Posterior cingulate gyrus (tissue), 11 donors: ENCODE measurements around the gene MXRA7.
A peak's percentile ranks its signal among the peaks of the same experiment; 100 is the strongest.

Source experiments
- DNase-seq, 10 donors: peaks; one replicate each; pipeline versions ENCODE4 v3.0.0 to v3.0.0-alpha.2; 2020 to 2021; ENCODE audit warnings: mixed read lengths in 3 of 10
- intact Hi-C: fragments of 100-400 bp; cut with DNase I; formaldehyde crosslinking; loops from one replicate; pipeline ENCODE4 v1.15.1; 2023

MXRA7 gene

DNA sequence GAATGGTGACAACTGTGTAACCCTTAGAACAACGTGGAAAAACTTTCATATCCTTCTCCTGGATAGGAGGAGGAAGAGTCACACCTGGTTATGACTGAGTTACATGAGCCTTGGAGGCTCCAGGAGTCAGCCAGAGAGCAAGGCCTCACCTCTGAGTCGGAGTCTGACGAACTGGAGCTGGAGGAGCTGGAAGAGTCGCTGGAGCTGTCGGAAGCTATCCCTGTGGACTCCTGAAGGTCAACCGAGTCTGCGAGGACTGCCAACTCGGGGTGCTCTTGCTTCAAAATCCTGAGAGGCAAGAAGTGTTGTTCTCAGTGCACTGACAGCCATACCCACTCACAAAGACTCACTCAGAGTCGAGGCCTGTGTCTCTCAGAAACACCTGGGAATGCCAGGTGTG, 9.4 kb upstream of the MXRA7 start:
- no peak for DNase-seq
- intact Hi-C loops: no loop called here

DNA sequence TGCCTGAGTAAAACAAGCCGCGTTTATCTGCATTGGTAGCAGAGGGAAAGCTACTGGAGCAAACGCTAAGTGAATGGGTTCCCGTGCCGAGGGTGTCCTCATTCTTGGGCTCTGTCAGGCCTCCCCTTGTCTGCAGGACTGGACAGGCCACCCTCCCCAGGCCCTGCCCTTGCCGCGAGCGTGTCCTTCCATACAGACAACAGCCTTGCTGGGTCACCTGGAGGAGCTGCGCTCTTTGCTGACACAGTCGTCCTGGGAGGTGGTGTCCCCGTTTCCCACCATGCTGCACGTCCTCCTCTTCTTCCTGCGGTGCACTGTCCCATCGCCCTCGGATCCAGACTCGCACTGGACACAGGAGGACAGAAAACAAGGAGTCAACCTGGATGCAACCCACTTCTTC, 7.8 kb upstream of the MXRA7 start:
- DNase-seq: peak in 1 of 10 donors; percentile 52
- intact Hi-C loops: loop anchor here (10.0 kb wide), 1 partner anchor 164 kb away; no protein-coding TSS in a partner anchor

DNA sequence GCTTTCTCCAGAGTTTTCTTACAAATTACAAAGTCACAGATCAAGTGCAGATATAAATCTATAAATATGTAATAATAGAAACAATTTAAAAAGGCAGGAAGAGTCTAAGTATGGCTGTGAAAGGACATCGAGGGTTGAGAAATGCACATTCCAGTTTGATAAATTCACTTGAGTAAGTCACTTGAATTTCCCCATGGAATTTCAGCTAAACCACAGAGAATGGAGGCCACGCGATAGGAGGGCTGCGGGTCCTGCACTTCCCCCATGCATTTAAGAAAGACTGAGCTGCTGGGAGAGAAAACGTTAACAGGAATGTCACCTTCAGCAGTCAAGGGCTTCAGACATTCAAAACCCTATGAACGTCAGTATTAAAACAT, 6.1 kb upstream of the MXRA7 start:
- no peak for DNase-seq
- intact Hi-C loops: loop anchor here (10.0 kb wide), 1 partner anchor 162 kb away; no protein-coding TSS in a partner anchor

DNA sequence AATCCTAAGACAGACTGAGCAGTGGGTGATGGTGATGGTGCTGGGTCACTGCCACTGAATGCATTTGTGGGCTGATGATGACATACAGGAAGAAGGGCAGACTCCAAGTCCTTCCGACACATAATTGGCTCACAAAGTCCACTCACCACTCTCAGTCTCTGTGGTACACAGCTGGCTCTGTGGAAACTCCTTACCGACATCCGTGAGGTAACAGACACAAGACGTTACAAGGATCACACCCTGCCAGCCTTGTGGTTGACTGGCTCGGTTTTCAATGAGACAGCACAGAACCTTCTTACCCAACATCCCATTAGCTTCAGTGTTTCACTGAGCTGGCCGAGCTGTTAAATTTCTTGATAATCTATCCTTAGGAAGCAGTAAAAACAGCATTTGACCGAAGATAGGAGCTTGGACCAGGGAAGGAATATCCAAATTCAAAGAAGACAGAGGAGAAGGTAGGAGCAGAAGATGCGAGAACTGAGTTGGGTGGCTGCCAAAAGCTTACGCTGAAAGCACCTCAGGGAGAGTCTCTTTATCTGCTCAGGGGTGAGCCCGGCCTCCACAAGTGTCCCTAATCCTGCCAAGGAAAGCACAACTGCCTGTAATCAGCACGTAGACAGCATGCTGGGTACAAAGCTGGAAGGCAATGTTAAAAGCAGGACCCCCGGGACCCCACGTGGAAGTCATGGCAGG, 5.5 kb upstream of the MXRA7 start:
- peak in 3 of 10 donors; percentile 42 to 60 (median 54) for DNase-seq
- intact Hi-C loops: loop anchor here (10.0 kb wide), 1 partner anchor 161 kb away; no protein-coding TSS in a partner anchor

DNA sequence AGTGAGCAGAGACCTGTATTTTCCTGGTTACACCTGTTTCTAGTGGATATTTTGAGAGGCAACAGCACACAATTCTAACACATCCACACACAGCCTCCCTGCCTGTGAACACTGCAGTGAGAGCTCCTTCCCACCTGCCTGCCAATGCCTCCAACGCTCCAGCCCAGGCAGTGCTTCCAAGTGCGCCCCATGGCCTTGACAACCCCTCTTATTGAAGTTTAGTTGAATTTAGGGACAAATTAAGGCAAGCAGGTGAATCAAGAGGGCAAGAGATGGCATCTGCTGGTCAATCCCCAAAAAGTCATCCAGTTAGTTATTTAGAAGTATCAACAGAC, 4.7 kb upstream of the MXRA7 start:
- intact Hi-C loops: loop anchor here (10.0 kb wide), 1 partner anchor 161 kb away; no protein-coding TSS in a partner anchor
- DNase-seq: peak in 3 of 10 donors; percentile 29 to 43 (median 33)

DNA sequence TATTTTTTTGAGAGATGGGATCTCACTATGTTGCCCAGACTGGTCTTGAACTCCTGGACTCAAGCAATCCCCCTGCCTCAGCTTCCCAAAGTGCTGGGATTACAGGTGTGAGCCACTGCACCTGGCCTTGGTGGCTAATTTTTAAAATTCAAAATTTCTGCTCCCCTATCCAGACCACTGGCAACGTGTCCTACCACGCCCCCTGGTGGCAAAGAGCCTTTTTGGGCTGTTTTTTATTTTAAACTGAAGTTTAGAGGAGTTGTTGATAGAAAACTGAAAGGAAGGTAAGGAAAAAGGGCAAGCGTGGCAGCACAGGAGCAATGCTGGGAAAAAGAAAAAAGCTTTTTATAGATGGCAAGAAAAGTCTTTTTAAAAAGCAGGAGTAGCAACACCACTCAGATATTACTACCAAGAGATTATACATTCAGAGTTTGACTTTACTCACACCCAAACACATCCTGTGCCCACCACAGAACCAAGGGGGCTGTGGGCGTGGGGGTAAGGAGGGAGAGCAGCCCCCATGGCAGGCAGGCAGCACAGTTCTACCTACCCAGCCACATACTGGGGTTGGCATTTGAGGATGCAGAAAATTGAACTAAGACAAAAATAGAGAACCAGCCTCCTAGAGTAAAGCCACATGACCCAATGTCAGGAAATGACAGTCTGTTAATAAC, 4.2 kb upstream of the MXRA7 start:
- intact Hi-C loops: loop anchor here (10.0 kb wide), 1 partner anchor 160 kb away; no protein-coding TSS in a partner anchor
- peak in 9 of 10 donors; percentile 53 to 89 (median 76) for DNase-seq

DNA sequence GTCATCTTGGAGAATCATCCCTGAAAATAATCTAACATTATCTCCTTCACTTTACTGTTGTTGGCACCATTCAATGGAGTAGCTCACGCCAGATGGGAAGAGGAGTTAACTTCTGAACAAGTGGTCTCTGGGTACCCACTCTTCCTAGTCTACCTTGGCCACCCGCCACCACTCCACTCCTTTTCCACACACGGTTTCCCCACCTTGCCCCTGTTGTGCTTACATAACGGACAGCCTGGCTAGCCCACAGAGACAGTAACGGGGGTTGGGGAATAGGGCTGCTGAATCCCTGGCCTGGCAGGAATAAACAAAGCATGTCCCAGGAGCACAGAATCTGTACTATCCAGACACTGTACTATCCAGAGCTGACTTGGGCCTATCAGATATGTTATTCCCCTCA, 3.6 kb upstream of the MXRA7 start:
- DNase-seq: peak in 3 of 10 donors; percentile 32 to 54 (median 32)
- intact Hi-C loops: loop anchor here (10.0 kb wide), 1 partner anchor 160 kb away; no protein-coding TSS in a partner anchor

DNA sequence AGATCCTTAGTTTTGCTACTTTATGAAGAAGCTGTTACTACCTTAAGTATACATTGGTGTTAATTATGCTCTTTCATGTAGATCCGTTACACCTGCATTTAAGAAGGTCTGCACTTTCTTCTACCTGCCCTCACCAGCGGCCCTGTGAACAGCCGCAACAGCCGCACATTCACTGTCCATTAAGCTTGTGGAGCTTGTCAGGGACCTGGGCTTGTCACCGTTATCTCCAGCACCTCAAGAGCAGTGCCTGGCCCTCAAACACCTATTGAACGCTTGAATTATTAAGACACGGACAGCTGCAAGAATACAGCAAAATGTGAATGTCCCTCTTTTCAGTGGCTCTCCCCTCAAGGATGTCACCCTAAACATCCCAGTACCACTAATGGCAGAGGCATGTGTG, 3.0 kb upstream of the MXRA7 start:
- intact Hi-C loops: loop anchor here (10.0 kb wide), 1 partner anchor 159 kb away; no protein-coding TSS in a partner anchor
- DNase-seq: peak in 3 of 10 donors; percentile 9 to 52 (median 9)

DNA sequence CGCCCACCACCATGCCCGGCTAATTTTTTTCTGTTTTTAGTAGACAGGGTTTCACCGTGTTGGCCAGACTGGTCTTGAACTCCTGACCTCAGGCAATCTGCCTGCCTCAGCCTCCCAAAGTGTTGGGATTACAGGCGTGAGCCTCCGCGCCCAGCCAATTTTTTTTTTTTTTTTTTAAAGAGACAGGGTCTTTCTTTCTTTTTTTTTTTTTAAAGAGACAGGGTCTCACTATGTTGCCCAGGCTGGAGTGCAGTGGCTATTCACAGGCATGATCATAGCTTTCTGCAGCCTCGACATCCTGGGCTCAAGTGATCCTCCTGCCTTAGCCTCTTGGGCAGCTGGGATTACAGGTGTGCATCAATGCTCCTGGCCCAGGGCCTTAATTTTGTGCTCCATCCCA, 1.6 kb upstream of the MXRA7 start:
- DNase-seq: peak in 2 of 10 donors; percentile 8 to 32
- intact Hi-C loops: loop anchor here (10.0 kb wide), 1 partner anchor 158 kb away; no protein-coding TSS in a partner anchor

DNA sequence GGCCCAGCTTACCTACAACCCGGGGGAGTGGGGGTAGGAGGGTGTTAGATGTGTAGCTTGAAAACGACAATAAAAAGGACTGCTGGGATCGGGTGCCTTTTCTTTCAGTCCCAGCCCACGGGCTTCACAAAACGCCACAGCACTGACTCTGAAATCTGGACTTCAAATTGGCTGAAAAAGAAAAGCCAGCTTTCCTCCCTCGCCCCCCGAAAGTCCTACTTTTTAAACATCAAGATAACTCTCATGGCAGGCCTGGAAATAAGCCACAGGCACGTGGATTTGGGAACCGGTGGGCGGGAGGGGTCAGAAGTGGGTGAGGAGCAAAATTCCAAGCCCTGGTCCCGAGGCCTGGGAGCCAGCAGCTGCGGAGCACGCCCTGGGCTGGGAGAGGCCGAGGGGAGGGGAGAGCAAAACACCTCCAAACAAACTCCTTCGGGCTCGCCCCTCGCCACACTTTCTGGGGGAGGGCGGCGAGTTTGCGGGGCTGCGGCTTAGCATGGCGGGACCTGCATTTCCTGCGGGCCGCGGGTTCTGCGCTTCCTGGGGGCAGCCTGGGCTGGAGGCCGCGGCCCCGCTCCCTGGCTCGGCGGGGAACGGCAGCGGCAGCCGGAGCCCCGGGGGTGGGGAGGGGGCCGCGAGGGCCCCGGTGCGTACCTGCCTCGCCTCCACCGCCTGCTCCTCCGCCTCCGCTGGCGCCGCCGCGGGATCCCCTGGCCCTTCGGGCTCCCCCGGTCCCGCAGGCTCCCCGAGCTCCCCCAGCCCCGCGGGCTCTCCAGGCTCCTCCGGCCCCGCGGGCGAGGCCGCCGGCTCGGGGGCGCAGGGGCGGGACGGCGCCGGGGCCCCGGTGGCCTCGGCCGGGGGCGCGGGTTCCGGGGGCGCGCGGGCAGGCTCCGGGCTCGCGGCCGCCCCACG, 558 bp downstream of the MXRA7 start:
- DNase-seq: peak in 2 of 10 donors; percentile 62 to 78
- intact Hi-C loops: loop anchor here (10.0 kb wide), 1 partner anchor 155 kb away; no protein-coding TSS in a partner anchor

DNA sequence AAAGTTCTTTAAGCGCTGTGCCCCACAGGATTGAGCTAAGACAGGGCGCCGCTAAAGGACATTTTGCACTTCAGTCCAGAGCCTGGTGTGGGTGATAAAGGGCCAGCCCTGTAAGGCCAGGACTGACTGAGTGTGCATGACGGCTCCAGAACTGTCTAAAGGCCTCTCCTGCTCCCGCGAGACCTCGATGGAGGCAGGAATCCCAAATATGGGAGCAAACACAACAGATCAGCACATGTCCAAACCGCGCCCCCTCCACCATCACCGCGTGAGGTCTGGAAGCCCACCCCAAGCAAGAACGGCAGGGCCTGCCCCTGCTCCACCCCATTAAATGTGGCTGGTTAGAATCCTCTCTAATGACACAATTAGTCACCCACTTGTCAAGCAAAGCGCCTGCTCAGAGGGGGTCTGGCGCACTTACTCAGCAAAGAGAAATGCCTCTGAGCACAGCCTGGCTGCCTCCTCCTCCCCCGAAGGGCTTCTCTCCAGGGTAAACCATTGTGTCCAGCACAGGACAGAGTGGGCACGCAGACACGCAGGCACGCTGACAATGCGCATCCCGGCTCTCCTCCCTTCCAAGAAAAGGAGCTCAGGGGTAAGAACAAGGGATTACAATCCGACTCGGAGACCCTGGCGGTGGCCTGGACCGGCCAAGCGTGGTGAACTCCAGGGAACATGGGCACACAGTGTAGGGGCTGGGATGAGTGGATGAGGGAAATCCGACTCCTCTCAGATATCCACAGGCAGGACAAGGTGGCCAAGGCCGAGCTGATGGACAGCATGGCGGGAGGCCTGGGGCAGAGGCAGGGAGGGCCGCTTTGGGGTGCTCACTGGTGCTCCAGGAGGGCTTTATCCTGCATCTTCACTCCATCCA, 1.5 kb downstream of the MXRA7 start:
- peak in 2 of 10 donors; percentile 39 to 91 for DNase-seq
- intact Hi-C loops: no loop called here

DNA sequence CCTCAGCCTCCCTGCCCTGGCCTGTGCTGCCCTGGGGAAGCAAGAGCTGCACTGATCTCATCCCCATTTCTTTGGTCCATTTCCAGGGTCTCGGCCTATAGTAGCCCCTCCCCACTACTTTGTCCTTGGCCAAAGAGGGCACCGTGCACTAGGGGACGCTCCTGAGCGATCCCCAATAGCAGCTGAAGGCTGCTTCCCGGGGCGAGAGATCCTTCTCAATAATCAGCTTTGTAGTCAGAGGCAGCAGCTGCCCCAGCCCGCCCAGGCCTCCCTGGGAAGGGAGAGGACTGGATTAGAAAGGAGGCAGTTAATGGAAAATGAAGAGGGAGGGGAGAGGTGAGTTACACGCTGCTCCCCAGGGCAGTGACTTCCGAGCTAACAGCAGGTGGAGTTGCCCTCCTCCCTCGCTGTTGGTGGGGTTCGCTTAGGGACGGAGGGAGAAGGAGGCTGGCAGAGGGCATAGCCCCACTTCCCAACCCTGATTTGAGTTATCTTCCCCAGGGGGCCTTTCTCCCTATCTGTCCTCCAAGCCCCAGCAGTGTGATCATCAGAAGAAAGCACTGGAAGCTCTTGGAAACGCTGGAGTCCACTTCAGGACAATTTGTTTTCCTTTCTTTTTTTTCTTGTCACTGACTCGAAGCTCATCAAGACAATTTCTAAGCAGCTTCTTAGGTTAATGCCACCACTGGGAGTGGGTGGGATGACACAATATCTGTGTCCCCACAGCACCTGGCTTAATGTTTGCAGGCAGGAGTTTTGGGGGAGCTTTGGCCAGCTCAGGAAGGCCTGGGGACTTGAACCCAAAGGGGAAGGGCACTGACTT, 2.6 kb downstream of the MXRA7 start:
- intact Hi-C loops: no loop called here
- DNase-seq: peak in 7 of 10 donors; percentile 56 to 94 (median 63)

DNA sequence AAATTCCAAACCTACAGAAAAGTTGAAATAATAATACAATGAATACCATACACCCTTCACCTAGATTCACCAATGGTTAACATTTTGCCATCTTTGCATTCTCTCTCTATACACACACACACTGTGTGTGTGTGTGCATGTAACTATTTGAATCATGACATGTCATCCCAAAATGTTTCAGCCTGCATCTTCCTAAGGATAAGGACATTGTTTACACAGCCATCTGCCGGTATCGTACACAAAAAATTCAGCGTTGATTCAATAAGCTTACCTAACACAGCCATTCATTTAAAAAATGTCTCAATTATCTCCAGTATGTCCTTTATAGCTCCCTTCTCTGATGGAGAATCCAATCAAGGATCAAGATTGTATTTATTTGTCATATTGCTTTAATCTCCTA, 3.9 kb downstream of the MXRA7 start:
- intact Hi-C loops: no loop called here
- DNase-seq: no peak

DNA sequence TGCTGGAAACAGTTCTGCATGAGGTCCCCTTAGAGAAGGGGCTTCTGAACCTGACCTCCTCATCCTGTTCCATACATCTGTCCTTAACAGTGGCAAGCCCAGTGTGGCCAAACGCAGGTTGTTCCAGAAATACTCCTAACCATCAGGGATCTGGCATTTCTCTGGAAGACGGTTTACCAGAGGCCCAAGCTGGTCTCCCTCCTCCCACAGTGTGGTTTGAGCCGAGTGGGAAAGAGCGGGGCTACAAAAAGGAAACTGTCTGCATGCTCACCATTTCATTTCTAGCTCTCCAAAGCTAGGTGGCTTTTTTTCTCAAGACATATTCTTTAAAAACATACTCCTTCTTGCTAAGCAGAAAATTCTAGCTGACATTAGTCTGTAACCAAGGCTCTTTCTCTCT, 6.0 kb downstream of the MXRA7 start:
- intact Hi-C loops: no loop called here
- no peak for DNase-seq

DNA sequence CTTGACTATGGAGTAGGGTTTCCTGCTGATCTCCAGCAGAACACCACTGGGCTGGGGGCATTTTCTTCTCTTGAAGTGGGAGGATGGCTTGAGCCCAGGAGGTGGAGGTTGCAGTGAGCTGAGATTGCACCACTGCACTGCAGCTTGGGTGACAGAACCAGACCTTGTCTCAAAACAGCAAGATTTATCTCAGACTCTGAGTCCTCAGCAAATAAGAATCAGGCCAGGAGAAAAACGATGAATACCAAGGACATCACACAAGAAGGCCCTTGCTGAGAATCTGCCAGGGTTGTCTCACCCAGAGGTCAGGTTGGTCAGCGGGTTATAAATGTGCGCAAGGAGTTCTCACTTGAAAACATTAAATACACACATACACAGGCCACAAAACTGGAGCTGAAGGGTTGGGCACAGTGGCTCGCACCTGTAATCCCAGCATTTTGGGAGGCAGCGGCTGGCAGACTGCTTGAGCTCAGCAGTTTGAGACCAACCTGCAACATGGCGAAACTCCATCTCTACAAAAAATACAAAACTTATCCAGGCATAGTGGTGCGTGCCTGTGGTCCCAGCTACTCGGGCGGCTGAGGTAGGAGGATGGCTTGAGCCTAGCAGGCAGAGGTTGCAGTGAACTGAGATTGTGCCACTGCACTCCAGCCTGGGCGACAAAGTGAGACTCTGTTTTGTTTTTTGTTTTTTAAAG, 7.7 kb downstream of the MXRA7 start:
- intact Hi-C loops: no loop called here

DNA sequence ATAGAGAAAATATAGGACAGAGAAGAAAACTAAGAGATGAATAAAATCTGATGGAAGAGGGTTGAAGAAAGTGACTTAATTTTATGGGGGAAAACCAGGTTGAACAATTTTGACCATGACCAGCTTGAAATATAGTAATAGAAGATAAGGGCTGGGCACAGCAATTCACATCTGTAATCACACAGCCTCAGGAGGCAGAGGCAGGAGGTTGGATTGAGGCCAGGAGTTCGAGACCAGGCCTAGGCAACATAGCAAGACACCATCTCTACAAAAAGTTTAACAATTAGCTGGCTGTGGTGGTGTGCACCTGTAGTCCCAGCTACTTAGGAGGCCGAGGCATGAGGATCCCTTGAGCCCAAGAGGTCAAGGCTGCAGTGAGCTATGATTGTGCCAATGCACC, 8.7 kb downstream of the MXRA7 start:
- intact Hi-C loops: no loop called here
- no peak for DNase-seq

More for the DNA sequence above, 7.7 kb downstream of the MXRA7 start:
- DNase-seq: no peak

DNA sequence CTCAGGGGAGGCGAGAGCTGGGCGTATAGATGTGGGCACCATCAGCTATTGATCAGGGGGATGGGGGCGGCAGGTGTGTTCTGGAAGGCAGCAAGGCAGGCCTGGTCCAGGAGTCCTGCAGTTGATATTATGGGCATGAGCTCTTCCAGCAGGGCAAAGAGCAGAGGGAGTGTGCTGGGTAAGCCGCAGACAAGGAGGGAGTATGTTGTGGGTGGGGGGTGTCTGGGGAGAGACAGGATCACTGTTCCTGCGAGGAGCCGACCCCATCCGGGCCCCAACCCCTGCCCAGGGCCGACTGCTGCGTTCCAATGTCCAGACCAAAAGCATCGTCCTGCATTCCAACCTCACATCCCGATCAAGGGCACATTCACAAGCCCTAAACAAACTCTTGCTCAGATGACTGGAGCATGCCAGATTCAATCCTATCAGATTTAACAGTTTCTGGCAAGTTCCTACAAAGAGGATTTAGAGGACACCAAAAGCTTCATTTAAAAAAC, 9.2 kb downstream of the MXRA7 start:
- intact Hi-C loops: no loop called here
- no peak for DNase-seq
